Epithelial cell of proximal tubule (primary cell): ENCODE data around the gene FRMD3. TPM values are rescaled to one million over a fixed set of nuclear protein-coding genes. Genes with fewer than 3 reads are reported as not detected.

Experiments used
- DNase-seq: peaks from one replicate; pipeline ENCODE4 v3.0.0-alpha.2; 2011; ENCODE audit warnings: low read depth
- H3K4me3 ChIP-seq: 2 replicates; pipeline ENCODE4 v1.5.1; 2011; ENCODE audit warnings: low read depth, mild to moderate bottlenecking, low read length
- CTCF ChIP-seq: conservative IDR thresholded peaks from 2 replicates; pipeline ENCODE4 v1.5.1; 2012; ENCODE audit warnings: low read depth, mild to moderate bottlenecking, low read length
- total RNA-seq: library from RNA; depleted of rRNA; stranded (reverse); fragments of >200 nt; gene quantifications from 2 replicates; pipeline ENCODE4 v1.2.3, GENCODE V29; 2015

The FRMD3 gene
- total RNA-seq, 1 donor from 2014 or later = 2.4 TPM

GRCh38 chr9:83447351-83447750, 90.8 kb downstream of the FRMD3 start:
- no peak for DNase-seq
- no peak for TF ChIP-seq CTCF
- no peak overlapping the region for H3K4me3 ChIP-seq

GRCh38 chr9:83445703-83446265, 92.4 kb downstream of the FRMD3 start:
- no peak overlapping the region for H3K4me3 ChIP-seq
- DNase-seq = no peak
- TF ChIP-seq CTCF = no peak

- no peak for DNase-seq
- no peak for TF ChIP-seq CTCF
Observed at GRCh38 chr9:83444110-83444509, 94.1 kb downstream of the FRMD3 start.

GRCh38 chr9:83441390-83441789, 96.8 kb downstream of the FRMD3 start:
- no peak overlapping the region for H3K4me3 ChIP-seq
- DNase-seq = no peak
- TF ChIP-seq CTCF = no peak

More at GRCh38 chr9:83444110-83444509, 94.1 kb downstream of the FRMD3 start:
- no peak overlapping the region for H3K4me3 ChIP-seq

GRCh38 chr9:83440641-83441040, 97.6 kb downstream of the FRMD3 start:
- no peak overlapping the region for H3K4me3 ChIP-seq

GRCh38 chr9:83435301-83435700, 102.9 kb downstream of the FRMD3 start:
- H3K4me3 ChIP-seq = no peak overlapping the region
- DNase-seq = no peak
- no peak for TF ChIP-seq CTCF

More at GRCh38 chr9:83440641-83441040, 97.6 kb downstream of the FRMD3 start:
- no peak for DNase-seq
- no peak for TF ChIP-seq CTCF

GRCh38 chr9:83434254-83434653, 103.9 kb downstream of the FRMD3 start:
- TF ChIP-seq CTCF = no peak
- no peak overlapping the region for H3K4me3 ChIP-seq
- DNase-seq = no peak
